Tibial artery (tissue), 4 donors: Measurements from ENCODE around the gene TNFSF9.
"Not testable (repeated sequence)": the region's sequence is repeated elsewhere in the genome, so short reads cannot be mapped to it uniquely, and the experiment has no call there.

Experiments used
- DNase-seq, 2 donors: peaks; one replicate each; pipeline ENCODE4 v3.0.0-alpha.2; 2019
- H3K27ac ChIP-seq, 2 donors: fragments of 200-600 bp; sonication (generic) in 1 of 2; 1 replicate in 1 of 2; 2 replicates in 1 of 2; pipeline ENCODE4 v1.5.1; 2018 to 2019; ENCODE audit warnings: mild to moderate bottlenecking in 1 of 2
- H3K27me3 ChIP-seq, 2 donors: fragments of 200-600 bp; sonication (generic) in 1 of 2; one replicate each; pipeline versions ENCODE4 v1.5.1 to v1.6.0; 2016 to 2019
- H3K36me3 ChIP-seq, 3 donors: fragments of 200-600 bp; sonication (generic) in 2 of 3; one replicate each; pipeline ENCODE4 v1.5.1; 2016 to 2019; ENCODE audit warnings: mild to moderate bottlenecking in 2 of 3
- H3K4me1 ChIP-seq, 4 donors: fragments of 200-600 bp; sonication (generic) in 2 of 4; 1 replicate in 3 of 4; 2 replicates in 1 of 4; pipeline ENCODE4 v1.5.1; 2016 to 2019
- H3K4me3 ChIP-seq, 2 donors: fragments of 200-600 bp; sonication (generic) in 1 of 2; 1 replicate in 1 of 2; 2 replicates in 1 of 2; pipeline ENCODE4 v1.5.1; 2018 to 2019; ENCODE audit warnings: mild to moderate bottlenecking in 2 of 2
- H3K9me3 ChIP-seq, 3 donors: fragments of 200-600 bp; sonication (generic) in 1 of 3; one replicate each; pipeline ENCODE4 v1.5.1; 2016 to 2019
- intact Hi-C: fragments of 100-400 bp; cut with DNase I; formaldehyde crosslinking; loops from one replicate; pipeline ENCODE4 v1.15.0; 2023; ENCODE audit warnings: low total_unique reads
- TF ChIP-seq, protein P1 (sequence below), 2 experiments: fragments of 200-600 bp in 1 of 2; fragments of 450-650 bp in 1 of 2; IDR thresholded peaks; one replicate each; pipeline ENCODE4 v1.5.1; 2017 to 2019; ENCODE audit warnings: antibody characterized with exemption in 2 of 2, mild to moderate bottlenecking in 1 of 2, moderate library complexity in 1 of 2

Gene TNFSF9

DNA sequence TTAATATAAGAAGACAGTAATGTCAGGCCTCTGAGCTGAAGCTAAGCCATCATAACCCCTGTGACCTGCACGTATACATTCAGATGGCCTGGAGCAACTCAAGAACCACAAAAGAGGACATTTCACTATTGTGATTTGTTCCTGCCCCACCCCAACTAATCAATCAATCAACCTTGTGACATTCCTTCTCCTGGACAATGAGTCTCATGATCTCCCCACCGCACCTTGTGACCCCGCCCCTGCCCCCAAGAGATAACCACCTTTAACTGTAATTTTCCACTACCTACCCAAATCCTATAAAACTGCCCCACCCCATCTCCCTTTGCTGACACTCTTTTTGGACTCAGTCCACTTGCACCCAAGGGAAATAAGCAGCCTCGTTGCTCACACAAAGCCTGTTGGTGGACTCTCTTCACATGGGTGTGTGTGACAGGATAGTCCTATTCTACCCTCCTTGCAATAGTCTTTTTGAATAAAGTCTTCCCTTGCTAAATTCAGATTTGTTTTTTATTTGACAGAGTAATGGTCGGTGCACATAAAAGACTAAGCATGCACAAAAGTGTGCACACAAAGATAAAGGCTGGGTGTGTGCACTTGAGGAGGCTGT, 46.1 kb downstream of the TNFSF9 start:
- H3K4me1 ChIP-seq, result no peaks in the 10 kb centered on the region
- H3K4me3 ChIP-seq, result no peak overlapping the region
- no peak for DNase-seq
- H3K36me3 ChIP-seq, result no peaks in the 10 kb centered on the region
- intact Hi-C loops, result no loop called here
- no peak overlapping the region for H3K27ac ChIP-seq
- TF ChIP-seq, protein P1, sequence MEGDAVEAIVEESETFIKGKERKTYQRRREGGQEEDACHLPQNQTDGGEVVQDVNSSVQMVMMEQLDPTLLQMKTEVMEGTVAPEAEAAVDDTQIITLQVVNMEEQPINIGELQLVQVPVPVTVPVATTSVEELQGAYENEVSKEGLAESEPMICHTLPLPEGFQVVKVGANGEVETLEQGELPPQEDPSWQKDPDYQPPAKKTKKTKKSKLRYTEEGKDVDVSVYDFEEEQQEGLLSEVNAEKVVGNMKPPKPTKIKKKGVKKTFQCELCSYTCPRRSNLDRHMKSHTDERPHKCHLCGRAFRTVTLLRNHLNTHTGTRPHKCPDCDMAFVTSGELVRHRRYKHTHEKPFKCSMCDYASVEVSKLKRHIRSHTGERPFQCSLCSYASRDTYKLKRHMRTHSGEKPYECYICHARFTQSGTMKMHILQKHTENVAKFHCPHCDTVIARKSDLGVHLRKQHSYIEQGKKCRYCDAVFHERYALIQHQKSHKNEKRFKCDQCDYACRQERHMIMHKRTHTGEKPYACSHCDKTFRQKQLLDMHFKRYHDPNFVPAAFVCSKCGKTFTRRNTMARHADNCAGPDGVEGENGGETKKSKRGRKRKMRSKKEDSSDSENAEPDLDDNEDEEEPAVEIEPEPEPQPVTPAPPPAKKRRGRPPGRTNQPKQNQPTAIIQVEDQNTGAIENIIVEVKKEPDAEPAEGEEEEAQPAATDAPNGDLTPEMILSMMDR (IDR thresholded peaks at IDR 0.05), result no peak
- H3K27me3 ChIP-seq, result peaks cover 0 to 9% of the 10 kb centered on the region in 2 donors
- no peaks in the 10 kb centered on the region for H3K9me3 ChIP-seq

DNA sequence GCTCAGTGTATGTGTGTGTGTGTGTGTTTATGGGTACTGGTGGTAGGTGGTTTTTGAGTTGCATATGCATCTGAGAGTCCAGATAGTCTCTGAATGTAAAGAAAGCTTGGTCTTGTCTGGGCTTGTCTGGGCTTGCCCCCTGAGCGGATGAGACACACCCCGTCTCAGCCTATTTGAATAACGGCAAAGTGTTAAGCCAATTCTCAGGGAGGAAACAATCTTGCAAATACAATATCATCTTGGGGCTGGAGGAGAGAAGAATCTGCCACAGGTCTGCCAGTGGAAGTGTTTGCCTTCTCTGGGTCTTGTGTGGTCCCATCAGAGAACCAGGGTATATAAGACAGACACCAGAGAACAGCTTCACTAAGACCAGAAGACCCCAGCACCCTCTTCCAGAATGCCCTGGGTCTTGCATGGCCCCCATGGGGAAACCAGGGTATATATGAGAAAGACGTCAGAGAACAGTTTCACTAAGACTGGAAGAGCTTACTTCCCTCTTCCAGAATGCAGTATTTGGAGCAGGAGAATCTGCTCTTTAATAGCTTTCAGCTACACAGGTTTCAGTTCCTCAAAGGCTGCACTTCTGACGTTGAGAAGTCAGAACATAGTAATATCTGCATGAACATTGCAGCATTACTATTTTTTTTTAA, 46.8 kb downstream of the TNFSF9 start:
- Histone ChIP-seq H3K36me3 (no peaks in the 10 kb centered on the region), H3K27ac (no peak overlapping the region), H3K9me3 (no peaks in the 10 kb centered on the region), H3K4me3 (no peak overlapping the region), H3K4me1 (no peaks in the 10 kb centered on the region), H3K27me3 (peaks cover 0 to 3% of the 10 kb centered on the region in 2 donors)
- TF ChIP-seq, protein P1 (IDR thresholded peaks at IDR 0.05), result no peak
- no peak for DNase-seq
- intact Hi-C loops, result no loop called here

DNA sequence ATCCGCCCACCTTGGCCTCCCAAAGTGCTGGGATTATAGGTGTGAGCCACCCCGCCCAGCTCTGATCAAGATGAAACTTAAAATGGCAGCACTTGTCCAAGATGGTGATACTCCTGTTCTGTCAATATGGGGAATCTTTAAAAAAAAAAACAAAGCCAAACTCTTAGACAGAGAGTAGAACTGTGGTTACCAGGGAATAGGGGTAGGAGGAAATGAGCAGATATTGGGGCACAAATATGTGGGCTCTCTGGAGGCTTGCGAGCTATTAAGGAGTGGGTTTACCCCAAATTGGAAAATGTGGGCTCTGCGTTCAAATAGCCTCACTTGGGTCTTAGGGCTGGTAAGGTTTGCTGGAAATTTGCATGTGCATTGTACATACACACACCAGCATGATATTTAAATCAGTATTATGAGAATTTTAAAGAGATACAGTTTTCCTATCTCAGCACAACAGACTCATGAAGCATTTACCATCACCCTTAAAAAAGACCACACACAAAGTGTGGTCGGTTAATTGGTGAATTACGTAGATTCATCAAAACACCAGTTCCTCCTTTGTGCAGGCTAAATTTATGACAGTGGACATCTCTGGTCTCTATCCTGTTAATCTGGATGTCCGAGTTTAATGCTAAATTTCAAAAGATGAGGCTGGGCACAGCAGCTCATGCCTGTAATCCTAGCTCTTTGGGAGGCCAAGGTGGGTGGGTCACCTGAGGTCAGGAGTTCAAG, 48.8 kb downstream of the TNFSF9 start:
- H3K27me3 ChIP-seq, result peaks cover 0 to 14% of the 10 kb centered on the region in 2 donors
- H3K36me3 ChIP-seq, result no peaks in the 10 kb centered on the region
- no peak overlapping the region for H3K27ac ChIP-seq
- intact Hi-C loops, result no loop called here
- TF ChIP-seq, protein P1 (IDR thresholded peaks at IDR 0.05), result no peak
- H3K4me3 ChIP-seq, result no peak overlapping the region
- no peaks in the 10 kb centered on the region for H3K9me3 ChIP-seq
- no peaks in the 10 kb centered on the region for H3K4me1 ChIP-seq
- DNase-seq, result no peak

DNA sequence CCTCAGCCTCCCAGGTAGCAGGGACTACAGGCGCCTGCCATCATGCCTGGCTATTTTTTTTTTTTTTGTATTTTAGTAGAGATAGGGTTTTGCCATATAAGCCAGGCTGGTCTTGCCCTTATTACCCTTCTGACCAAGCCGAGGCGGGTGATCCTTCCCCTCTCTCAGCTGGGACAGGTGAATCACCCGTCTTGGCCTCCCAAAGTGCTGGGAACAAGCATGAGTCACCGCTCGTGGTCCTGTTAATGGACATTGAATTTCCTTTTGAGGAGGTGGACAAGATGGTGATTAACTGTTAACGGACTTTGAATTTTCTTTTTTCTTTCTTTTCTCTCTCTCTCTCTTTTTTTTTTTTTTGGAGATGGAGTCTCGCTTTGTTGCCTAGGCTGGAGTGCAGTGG, 49.5 kb downstream of the TNFSF9 start:
- no peaks in the 10 kb centered on the region for H3K4me1 ChIP-seq
- intact Hi-C loops, result no loop called here
- DNase-seq, result no peak
- H3K27ac ChIP-seq, result no peak overlapping the region
- H3K27me3 ChIP-seq, result peaks cover 0 to 20% of the 10 kb centered on the region in 2 donors
- H3K4me3 ChIP-seq, result no peak overlapping the region
- no peaks in the 10 kb centered on the region for H3K9me3 ChIP-seq
- TF ChIP-seq, protein P1 (IDR thresholded peaks at IDR 0.05), result no peak
- no peaks in the 10 kb centered on the region for H3K36me3 ChIP-seq

DNA sequence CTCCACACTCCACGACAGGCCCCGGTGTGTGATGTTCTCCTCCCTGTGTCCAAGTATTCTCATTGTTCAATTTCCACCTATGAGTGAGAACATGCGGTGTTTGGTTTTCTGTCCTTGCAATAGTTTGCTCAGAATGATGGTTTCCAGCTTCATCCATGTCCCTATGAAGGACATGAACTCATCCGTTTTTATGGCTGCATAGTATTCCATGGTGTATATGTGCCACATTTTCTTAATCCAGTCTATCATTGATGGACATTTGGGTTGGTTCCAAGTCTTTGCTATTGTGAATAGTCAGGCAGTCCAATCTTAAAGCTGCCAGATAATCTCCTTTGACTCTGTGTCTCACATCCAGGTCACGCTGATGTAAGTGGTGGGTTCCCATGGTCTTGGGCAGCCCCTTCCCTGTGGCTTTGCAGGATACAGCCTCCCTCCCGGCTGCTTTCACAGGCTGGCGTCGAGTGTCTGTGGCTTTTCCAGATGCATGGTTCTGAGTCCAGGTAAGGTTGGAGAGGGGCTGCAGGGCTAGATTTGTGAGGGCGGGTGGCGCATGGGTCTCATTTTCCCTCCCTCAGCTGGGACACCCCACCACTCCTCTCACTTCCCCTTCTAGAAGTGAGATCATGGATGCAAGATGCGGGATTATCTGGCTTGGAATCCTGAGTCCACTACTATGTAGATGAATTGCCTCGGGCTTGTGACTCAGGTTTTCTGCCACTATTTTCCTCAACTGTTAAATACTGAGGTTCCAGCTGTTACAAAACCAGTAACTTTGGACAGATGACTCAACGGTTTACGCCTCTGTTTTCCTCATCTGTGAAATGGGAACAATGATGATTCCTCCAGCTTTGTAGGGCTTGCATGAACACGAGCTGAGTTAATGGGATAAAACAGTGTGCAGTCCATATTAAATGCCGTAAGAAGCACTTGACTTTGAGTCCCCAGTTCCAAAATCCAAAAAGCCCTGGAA, 52.0 kb downstream of the TNFSF9 start:
- H3K36me3 ChIP-seq, H3K27ac ChIP-seq, H3K9me3 ChIP-seq, H3K4me3 ChIP-seq, DNase-seq, intact Hi-C loops: not testable (repeated sequence)
- peaks cover 0 to 14% (median 4%) of the 10 kb centered on the region in 4 donors for H3K4me1 ChIP-seq
- H3K27me3 ChIP-seq, result peaks cover 0 to 44% of the 10 kb centered on the region in 2 donors
